HFF-Myc (cell line): Measurements from ENCODE around the gene NFILZ.
A peak's percentile ranks its signal among the peaks of the same experiment; 100 is the strongest.

ENCODE experiments used
- DNase-seq: peaks from one replicate; pipeline ENCODE4 v3.0.0-alpha.2; 2011; ENCODE audit warnings: low read depth; ENCODE audit errors: extremely low read depth
- H3K4me3 ChIP-seq: replicated peaks from 2 replicates; pipeline ENCODE4 v1.5.1; 2011; ENCODE audit warnings: low read depth, mild to moderate bottlenecking, control low read depth, low read length
- CTCF ChIP-seq: IDR thresholded peaks from 2 replicates; pipeline ENCODE4 v1.5.1; 2012; ENCODE audit warnings: mild to moderate bottlenecking, low read depth, low read length, control low read depth; ENCODE audit errors: missing control alignments

Gene NFILZ

GRCh38 chr19:8629996-8630683 is at the start of gene NFILZ:
Gene NFILZ, plus strand, starts transcription at chr19:8630633. Its CDS starts 46,133 bp downstream, at chr19:8676766.
- H3K4me3 ChIP-seq, result no peak within 1 kb of the TSS
- DNase-seq, result no peak
- TF ChIP-seq CTCF, result no peak

GRCh38 chr19:8580710-8581281 is 49.6 kb upstream of the NFILZ start:
- DNase-seq, result no peak
- peak; percentile 100 for TF ChIP-seq CTCF

GRCh38 chr19:8584965-8585893 is 45.2 kb upstream of the NFILZ start:
- TF ChIP-seq CTCF, result no peak
- DNase-seq, result no peak
- no peak overlapping the region for H3K4me3 ChIP-seq

More at GRCh38 chr19:8580710-8581281, 49.6 kb upstream of the NFILZ start:
- no peak overlapping the region for H3K4me3 ChIP-seq

GRCh38 chr19:8585894-8586750 is 44.3 kb upstream of the NFILZ start:
- DNase-seq, result no peak
- TF ChIP-seq CTCF, result peak; percentile 48
- H3K4me3 ChIP-seq, result no peak overlapping the region

- TF ChIP-seq CTCF, result no peak
- DNase-seq, result no peak
- no peak overlapping the region for H3K4me3 ChIP-seq
These were observed 41.2 kb upstream of the NFILZ start for GRCh38 chr19:8589177-8589714.
